Tibial nerve (tissue), 4 donors: ENCODE data around the gene CARHSP1. TPM values are rescaled to one million over a fixed set of nuclear protein-coding genes. Genes with fewer than 3 reads are reported as not detected.

ENCODE experiments used
- DNase-seq, 2 donors: peaks; one replicate each; pipeline ENCODE4 v3.0.0-alpha.2; 2019; ENCODE audit warnings: low spot score in 2 of 2
- H3K27ac ChIP-seq, 4 donors: fragments of 200-600 bp; sonication (generic) in 3 of 4; one replicate each; pipeline ENCODE4 v1.5.1; 2017 to 2019; ENCODE audit warnings: mild to moderate bottlenecking in 1 of 4
- H3K27me3 ChIP-seq, 2 donors: fragments of 200-600 bp; sonication (generic) in 1 of 2; one replicate each; pipeline versions ENCODE4 v1.5.1 to v1.6.0; 2017 to 2019
- H3K36me3 ChIP-seq, 3 donors: fragments of 200-600 bp; sonication (generic); one replicate each; pipeline ENCODE4 v1.5.1; 2018 to 2019
- H3K4me1 ChIP-seq, 4 donors: fragments of 200-600 bp; sonication (generic) in 3 of 4; one replicate each; pipeline ENCODE4 v1.5.1; 2017 to 2019
- H3K4me3 ChIP-seq, 4 donors: fragments of 200-600 bp; sonication (generic) in 3 of 4; one replicate each; pipeline ENCODE4 v1.5.1; 2017 to 2019; ENCODE audit warnings: mild to moderate bottlenecking in 1 of 4, moderate library complexity in 1 of 4
- H3K9me3 ChIP-seq, 4 donors: fragments of 200-600 bp; sonication (generic) in 3 of 4; one replicate each; pipeline ENCODE4 v1.5.1; 2017 to 2019
- CTCF ChIP-seq, 5 experiments: fragments of 200-600 bp in 3 of 5; fragments of 450-650 bp in 2 of 5; sonication (generic) in 3 of 5; IDR thresholded peaks; one replicate each; pipeline ENCODE4 v1.5.1; 2016 to 2019; ENCODE audit warnings: antibody characterized with exemption in 5 of 5, mild to moderate bottlenecking in 3 of 5, moderate library complexity in 2 of 5
- EP300 ChIP-seq, 2 donors: sonication (generic); formaldehyde crosslinking; IDR thresholded peaks; one replicate each; pipeline ENCODE4 v1.6.1; 2017; ENCODE audit warnings: antibody characterized with exemption in 2 of 2, mild to moderate bottlenecking in 1 of 2
- POLR2A ChIP-seq, 2 donors: fragments of 450-650 bp; IDR thresholded peaks; one replicate each; pipeline ENCODE4 v1.6.1; 2017; ENCODE audit warnings: antibody characterized with exemption in 2 of 2, mild to moderate bottlenecking in 2 of 2, moderate library complexity in 2 of 2
- WGBS, 2 donors: methylation state at CpG; one replicate each; pipeline ENCODE4 v1.1.5; 2018; 5-methylcytosine and 5-hydroxymethylcytosine counted together
- total RNA-seq, 4 donors: library from RNA; depleted of rRNA; stranded (reverse); fragments of >200 nt; gene quantifications; one replicate each; pipeline ENCODE4 v1.1.0, GENCODE V29; 2016

The CARHSP1 gene
- total RNA-seq, 4 donors from 2014 or later = 90.6 to 169 (median 160) TPM

GRCh38 chr16:8893426-8893825 is 24.6 kb upstream of the CARHSP1 start:
- Histone ChIP-seq H3K36me3 (peaks cover 0 to 96% (median 34%) of the 10 kb centered on the region in 3 donors), H3K27ac (no peak overlapping the region), H3K27me3 (no peaks in the 10 kb centered on the region), H3K4me3 (no peak overlapping the region), H3K4me1 (no peaks in the 10 kb centered on the region), H3K9me3 (no peaks in the 10 kb centered on the region)
- no peak for DNase-seq
- no peak for TF ChIP-seq POLR2A (IDR thresholded peaks at IDR 0.05)
- no peak for TF ChIP-seq CTCF (IDR thresholded peaks at IDR 0.05)
- TF ChIP-seq EP300 (IDR thresholded peaks at IDR 0.05) = no peak
- WGBS, 2 donors = 68 to 73% methylated on average over 9 of the region's 9 CpGs

- TF ChIP-seq POLR2A (IDR thresholded peaks at IDR 0.05) = no peak
- no peak for TF ChIP-seq CTCF (IDR thresholded peaks at IDR 0.05)
- TF ChIP-seq EP300 (IDR thresholded peaks at IDR 0.05) = no peak
- peak in 1 of 2 donors; percentile 13 for DNase-seq
- Histone ChIP-seq H3K4me3 (no peak overlapping the region), H3K36me3 (peaks cover 0 to 95% (median 27%) of the 10 kb centered on the region in 3 donors), H3K27me3 (no peaks in the 10 kb centered on the region), H3K27ac (no peak overlapping the region), H3K9me3 (no peaks in the 10 kb centered on the region), H3K4me1 (no peaks in the 10 kb centered on the region)
- WGBS, 2 donors = 80 to 86% methylated on average over 16 of the region's 16 CpGs
These were observed 23.3 kb upstream of the CARHSP1 start for GRCh38 chr16:8892101-8892575.

- no peaks in the 10 kb centered on the region for H3K9me3 ChIP-seq
- DNase-seq = no peak
- no peak overlapping the region for H3K27ac ChIP-seq
- TF ChIP-seq POLR2A (IDR thresholded peaks at IDR 0.05) (no peak), EP300 (IDR thresholded peaks at IDR 0.05) (no peak), CTCF (IDR thresholded peaks at IDR 0.05) (no peak)
- 84 to 86% methylated on average over 5 of the region's 5 CpGs for WGBS, 2 donors
- H3K4me1 ChIP-seq = peaks cover 0 to 11% (median 10%) of the 10 kb centered on the region in 4 donors
- peaks cover 0 to 1% of the 10 kb centered on the region in 2 donors for H3K27me3 ChIP-seq
- no peak overlapping the region for H3K4me3 ChIP-seq
- peaks cover 0 to 79% (median 21%) of the 10 kb centered on the region in 3 donors for H3K36me3 ChIP-seq
These were observed 21.7 kb upstream of the CARHSP1 start for GRCh38 chr16:8890549-8890921.

- no peak overlapping the region for H3K4me3 ChIP-seq
- no peak overlapping the region for H3K27ac ChIP-seq
- 75 to 76% methylated on average over 12 to 14 of the region's 14 CpGs for WGBS, 2 donors
- peaks cover 0 to 7% of the 10 kb centered on the region in 2 donors for H3K27me3 ChIP-seq
- no peaks in the 10 kb centered on the region for H3K9me3 ChIP-seq
- TF ChIP-seq CTCF (IDR thresholded peaks at IDR 0.05) = no peak
- no peak for TF ChIP-seq EP300 (IDR thresholded peaks at IDR 0.05)
- no peak for TF ChIP-seq POLR2A (IDR thresholded peaks at IDR 0.05)
- H3K4me1 ChIP-seq = peaks cover 0 to 15% (median 11%) of the 10 kb centered on the region in 4 donors
- H3K36me3 ChIP-seq = peaks cover 0 to 74% (median 16%) of the 10 kb centered on the region in 3 donors
- DNase-seq = no peak
These were observed 21.2 kb upstream of the CARHSP1 start for GRCh38 chr16:8889893-8890548.
